ENCODE results near the gene NDUFC2.
A peak's percentile ranks its signal among the peaks of the same experiment; 100 is the strongest.

Gene NDUFC2

DNA sequence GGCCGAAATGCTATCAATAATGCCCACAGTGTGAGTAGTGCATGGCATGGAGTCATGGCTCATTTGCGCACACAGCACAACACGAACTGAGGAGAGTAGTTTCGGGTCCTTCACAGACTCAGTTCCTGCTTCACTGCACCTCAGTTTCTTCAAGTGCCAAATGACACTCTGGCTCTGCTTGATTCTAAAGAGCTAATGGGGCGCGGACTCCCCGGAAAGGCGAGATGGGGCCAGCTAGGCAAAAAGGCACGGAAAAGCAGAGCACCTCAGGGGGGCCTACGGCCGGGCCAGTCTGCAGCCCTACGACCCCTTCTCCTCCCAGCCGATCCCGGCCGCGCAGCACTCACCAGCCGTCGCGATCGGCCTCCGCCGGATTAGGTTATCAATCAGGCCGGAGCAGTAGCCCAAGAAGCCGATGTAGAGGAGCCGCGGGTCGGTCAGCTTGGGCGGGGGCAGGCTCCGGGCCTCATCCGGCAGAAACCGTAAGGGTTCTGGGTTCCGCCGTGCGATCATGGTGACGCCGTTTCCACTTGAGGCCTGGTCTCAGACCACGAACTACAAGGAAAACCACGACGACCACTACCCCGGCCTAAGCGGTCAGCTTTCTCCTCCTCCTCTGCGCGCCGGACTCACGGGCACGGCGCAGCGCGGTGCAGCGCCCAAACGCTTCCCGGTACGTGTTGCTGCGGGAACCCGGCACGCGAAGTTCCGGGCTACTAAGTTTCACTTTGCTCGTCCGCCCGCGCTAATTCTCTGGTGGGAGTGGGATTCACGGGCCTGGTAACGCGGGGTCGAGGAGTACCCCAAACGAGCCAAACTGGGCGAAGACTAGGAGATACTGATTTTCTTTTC lies at the start of gene NDUFC2:
Gene NDUFC2, minus strand, starts transcription at position 631 of the 852 bp plus-strand sequence. Its CDS starts 118 bp downstream, at position 513.
- H3K4me1 ChIP-seq (ENCODE audit: control insufficient read depth in 2 of 2, insufficient read depth in 2 of 2, low read length in 2 of 2): peaks cover 13 to 14% of the 10 kb centered on the region in 2 donors
- H3K9me3 ChIP-seq (ENCODE audit: control insufficient read depth in 2 of 2, low read length in 2 of 2): no peaks in the 10 kb centered on the region
- peak within 1 kb of the TSS; percentile 80 to 81 for H3K27ac ChIP-seq (ENCODE audit: low read depth in 2 of 2, low read length in 2 of 2)
- H3K36me3 ChIP-seq (ENCODE audit: control insufficient read depth in 2 of 2, insufficient read depth in 2 of 2, low read length in 2 of 2): no peaks in the 10 kb centered on the region
- H3K27me3 ChIP-seq (ENCODE audit: control insufficient read depth in 2 of 2, insufficient read depth in 2 of 2, low read length in 2 of 2): no peaks in the 10 kb centered on the region
- H3K9ac ChIP-seq (ENCODE audit: low read depth in 1 of 2, low read length in 2 of 2): peak within 1 kb of the TSS; percentile 90 to 95
- H3K4me3 ChIP-seq (ENCODE audit: low read length in 2 of 2): peak within 1 kb of the TSS; percentile 94 to 95

DNA sequence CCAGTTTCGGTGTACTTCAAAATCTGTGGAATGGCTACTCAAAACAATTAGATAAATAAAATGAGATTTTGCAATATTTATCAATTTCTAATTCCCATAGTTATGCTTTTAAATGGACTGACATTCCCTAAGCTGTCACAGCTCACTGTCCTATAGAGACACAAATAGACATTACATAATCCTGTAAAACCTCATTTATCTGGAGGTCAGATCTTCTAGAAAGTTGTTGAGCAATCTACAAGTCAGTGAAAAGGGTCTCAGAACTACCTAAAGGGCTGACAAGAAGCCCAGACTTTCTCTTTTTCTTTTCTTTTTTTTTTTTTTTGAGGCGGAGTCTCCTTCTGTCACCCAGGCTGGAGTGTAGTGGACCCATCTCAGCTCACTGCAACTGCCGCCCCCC lies 47.7 kb upstream of the NDUFC2 start:
- peaks cover 3 to 9% of the 10 kb centered on the region in 2 donors for H3K36me3 ChIP-seq (ENCODE audit: control insufficient read depth in 2 of 2, insufficient read depth in 2 of 2, low read length in 2 of 2)
- H3K4me3 ChIP-seq (ENCODE audit: low read length in 2 of 2): no peak overlapping the region
- no peaks in the 10 kb centered on the region for H3K27me3 ChIP-seq (ENCODE audit: control insufficient read depth in 2 of 2, insufficient read depth in 2 of 2, low read length in 2 of 2)
- no peaks in the 10 kb centered on the region for H3K9me3 ChIP-seq (ENCODE audit: control insufficient read depth in 2 of 2, low read length in 2 of 2)
- H3K4me1 ChIP-seq (ENCODE audit: control insufficient read depth in 2 of 2, insufficient read depth in 2 of 2, low read length in 2 of 2): no peaks in the 10 kb centered on the region
- H3K27ac ChIP-seq (ENCODE audit: low read depth in 2 of 2, low read length in 2 of 2): no peak overlapping the region
- no peak overlapping the region for H3K9ac ChIP-seq (ENCODE audit: low read depth in 1 of 2, low read length in 2 of 2)

DNA sequence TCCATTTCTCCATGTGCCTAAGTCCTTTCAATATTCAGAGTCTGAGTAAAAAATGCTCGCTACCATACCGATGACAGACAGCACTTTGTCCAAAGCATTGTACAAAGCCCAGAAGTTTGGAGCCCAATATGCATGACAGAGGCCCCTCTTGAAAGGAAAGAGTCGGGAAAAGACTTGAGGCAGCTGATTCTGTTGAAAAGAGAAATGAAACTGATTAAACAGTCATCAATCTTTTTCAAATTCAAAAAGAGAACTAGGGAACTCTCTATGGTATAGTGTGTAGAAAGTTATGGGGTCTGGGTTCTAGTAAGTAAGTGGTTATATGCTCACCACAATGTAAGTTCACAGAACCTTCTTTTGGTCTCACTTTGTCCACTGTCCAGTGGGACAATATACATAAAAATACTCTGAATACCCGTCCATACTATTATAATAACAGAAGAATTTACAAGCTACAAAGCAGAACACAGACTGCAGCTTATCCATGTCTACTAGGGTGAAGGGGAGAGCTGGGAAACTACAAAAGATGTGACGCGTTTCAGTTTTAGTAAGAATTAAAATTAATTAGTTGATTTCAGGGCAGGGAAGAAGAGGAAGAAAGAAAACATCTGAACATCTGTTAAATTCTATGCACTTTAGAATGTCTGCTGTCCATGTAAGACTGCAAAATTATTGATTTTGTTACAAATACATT lies 33.1 kb upstream of the NDUFC2 start:
- Histone ChIP-seq H3K36me3 (ENCODE audit: control insufficient read depth in 2 of 2, insufficient read depth in 2 of 2, low read length in 2 of 2) (peaks cover 21 to 24% of the 10 kb centered on the region in 2 donors), H3K27ac (ENCODE audit: low read depth in 2 of 2, low read length in 2 of 2) (no peak overlapping the region), H3K9ac (ENCODE audit: low read depth in 1 of 2, low read length in 2 of 2) (no peak overlapping the region)

DNA sequence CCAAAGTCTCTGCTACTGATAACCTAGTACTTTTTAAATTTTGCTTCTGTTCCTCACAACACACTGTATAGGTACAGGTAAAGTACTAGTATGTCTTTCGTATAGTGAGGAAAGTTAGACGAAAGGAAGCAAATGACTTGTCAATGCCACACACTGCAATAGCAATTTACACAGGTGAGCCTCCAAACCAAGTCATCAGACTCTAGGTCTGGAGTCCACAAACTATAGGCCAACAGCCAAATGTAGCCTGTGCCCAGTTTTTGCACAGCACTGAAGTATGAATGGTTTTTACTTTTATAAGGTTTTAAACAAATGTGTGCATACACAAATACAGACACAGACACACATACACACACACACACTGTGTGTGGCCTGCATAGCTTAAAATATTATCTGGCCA lies 31.6 kb upstream of the NDUFC2 start:
- H3K4me3 ChIP-seq (ENCODE audit: low read length in 2 of 2): no peak overlapping the region
- H3K9me3 ChIP-seq (ENCODE audit: control insufficient read depth in 2 of 2, low read length in 2 of 2): no peaks in the 10 kb centered on the region
- no peaks in the 10 kb centered on the region for H3K4me1 ChIP-seq (ENCODE audit: control insufficient read depth in 2 of 2, insufficient read depth in 2 of 2, low read length in 2 of 2)
- no peaks in the 10 kb centered on the region for H3K27me3 ChIP-seq (ENCODE audit: control insufficient read depth in 2 of 2, insufficient read depth in 2 of 2, low read length in 2 of 2)
- H3K27ac ChIP-seq (ENCODE audit: low read depth in 2 of 2, low read length in 2 of 2): no peak overlapping the region
- H3K9ac ChIP-seq (ENCODE audit: low read depth in 1 of 2, low read length in 2 of 2): no peak overlapping the region
- H3K36me3 ChIP-seq (ENCODE audit: control insufficient read depth in 2 of 2, insufficient read depth in 2 of 2, low read length in 2 of 2): peaks cover 18 to 25% of the 10 kb centered on the region in 2 donors

More for the DNA sequence above, 33.1 kb upstream of the NDUFC2 start:
- no peaks in the 10 kb centered on the region for H3K4me1 ChIP-seq (ENCODE audit: control insufficient read depth in 2 of 2, insufficient read depth in 2 of 2, low read length in 2 of 2)
- no peaks in the 10 kb centered on the region for H3K27me3 ChIP-seq (ENCODE audit: control insufficient read depth in 2 of 2, insufficient read depth in 2 of 2, low read length in 2 of 2)
- H3K4me3 ChIP-seq (ENCODE audit: low read length in 2 of 2): no peak overlapping the region
- H3K9me3 ChIP-seq (ENCODE audit: control insufficient read depth in 2 of 2, low read length in 2 of 2): no peaks in the 10 kb centered on the region

DNA sequence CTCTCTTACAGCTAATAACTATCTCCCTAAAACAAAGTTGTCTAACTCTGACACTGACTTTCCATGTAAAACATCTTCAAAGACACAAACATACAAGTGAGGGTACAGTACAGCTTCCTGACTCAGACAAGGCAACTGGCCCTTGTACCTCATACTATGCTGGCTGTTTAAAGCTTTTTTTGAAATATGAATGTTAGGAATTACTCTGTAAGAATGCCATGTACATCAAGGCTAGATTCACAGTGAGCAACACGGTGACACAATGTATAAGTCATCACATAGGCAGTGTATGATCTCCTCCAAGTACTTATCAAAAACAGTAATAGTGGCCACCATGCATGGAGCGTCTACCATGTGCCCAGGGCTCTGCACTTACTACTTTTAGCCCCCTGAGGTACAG lies 31.2 kb upstream of the NDUFC2 start:
- H3K9ac ChIP-seq (ENCODE audit: low read depth in 1 of 2, low read length in 2 of 2): no peak overlapping the region
- no peak overlapping the region for H3K27ac ChIP-seq (ENCODE audit: low read depth in 2 of 2, low read length in 2 of 2)
- no peaks in the 10 kb centered on the region for H3K27me3 ChIP-seq (ENCODE audit: control insufficient read depth in 2 of 2, insufficient read depth in 2 of 2, low read length in 2 of 2)
- peaks cover 18 to 25% of the 10 kb centered on the region in 2 donors for H3K36me3 ChIP-seq (ENCODE audit: control insufficient read depth in 2 of 2, insufficient read depth in 2 of 2, low read length in 2 of 2)
- H3K9me3 ChIP-seq (ENCODE audit: control insufficient read depth in 2 of 2, low read length in 2 of 2): no peaks in the 10 kb centered on the region
- no peaks in the 10 kb centered on the region for H3K4me1 ChIP-seq (ENCODE audit: control insufficient read depth in 2 of 2, insufficient read depth in 2 of 2, low read length in 2 of 2)
- no peak overlapping the region for H3K4me3 ChIP-seq (ENCODE audit: low read length in 2 of 2)

DNA sequence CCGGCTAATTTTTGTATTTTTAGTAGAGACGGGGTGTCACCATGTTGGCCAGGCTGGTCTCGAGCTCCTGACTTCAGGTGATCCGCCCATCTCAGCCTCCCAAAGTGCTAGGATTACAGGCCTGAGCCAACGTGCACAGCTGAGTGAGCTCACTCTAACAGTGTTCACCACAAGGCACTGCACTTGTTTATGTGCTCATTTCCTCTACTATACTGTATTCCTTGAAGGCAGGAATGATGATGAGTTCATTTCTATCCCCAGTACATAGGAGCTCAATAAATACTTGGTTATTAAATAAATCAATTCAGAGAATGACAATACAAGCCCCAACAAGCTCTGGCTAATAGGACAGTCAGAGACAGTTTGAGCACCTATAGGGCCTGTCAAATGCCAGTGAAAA lies 30.7 kb upstream of the NDUFC2 start:
- Histone ChIP-seq H3K9me3 (ENCODE audit: control insufficient read depth in 2 of 2, low read length in 2 of 2) (no peaks in the 10 kb centered on the region), H3K4me3 (ENCODE audit: low read length in 2 of 2) (no peak overlapping the region), H3K36me3 (ENCODE audit: control insufficient read depth in 2 of 2, insufficient read depth in 2 of 2, low read length in 2 of 2) (peaks cover 18 to 25% of the 10 kb centered on the region in 2 donors)

DNA sequence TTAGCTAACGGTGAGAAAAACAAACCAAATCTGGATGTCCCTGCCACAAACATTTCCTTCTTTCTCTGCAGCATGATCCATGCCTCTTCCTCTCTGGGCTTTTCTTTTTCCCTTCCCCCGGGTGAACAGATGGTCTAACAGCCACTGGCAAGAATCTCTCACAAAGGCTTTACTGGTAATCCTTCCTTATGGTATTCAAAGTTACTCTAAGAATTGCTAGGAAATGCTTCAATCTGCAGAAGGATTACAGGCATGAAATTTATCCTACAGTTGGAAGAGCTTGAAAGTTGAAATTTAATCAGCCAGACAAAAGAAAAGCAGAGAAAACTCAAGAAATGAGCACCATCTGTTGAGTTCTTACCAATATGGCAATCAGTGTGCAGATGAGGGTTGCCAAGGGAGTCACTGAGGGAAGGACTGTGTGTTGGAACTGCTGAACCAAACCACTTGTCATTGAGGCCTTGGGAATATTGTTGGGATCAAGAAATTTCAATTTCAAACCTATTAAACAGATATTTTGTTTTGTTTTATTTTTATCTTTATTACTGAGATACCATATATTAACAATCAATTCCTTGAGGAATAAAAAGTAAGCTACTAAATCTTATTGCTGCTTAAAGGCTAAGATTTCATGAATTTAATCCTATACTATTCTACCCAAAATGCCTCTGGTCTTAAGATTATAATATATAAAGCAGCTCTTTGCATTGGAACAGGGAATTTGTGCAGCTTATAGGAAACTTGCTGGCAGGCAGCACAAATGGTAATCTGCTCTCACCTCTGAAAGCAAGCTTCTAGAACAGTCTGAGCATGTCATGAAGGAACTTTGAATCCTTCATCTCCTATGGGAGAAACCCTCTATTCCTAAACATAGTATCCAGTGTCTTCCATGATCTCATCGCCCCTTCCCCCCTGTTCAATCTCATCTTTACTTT lies 29.7 kb upstream of the NDUFC2 start:
- Histone ChIP-seq H3K36me3 (ENCODE audit: control insufficient read depth in 2 of 2, insufficient read depth in 2 of 2, low read length in 2 of 2) (peaks cover 18 to 26% of the 10 kb centered on the region in 2 donors), H3K27me3 (ENCODE audit: control insufficient read depth in 2 of 2, insufficient read depth in 2 of 2, low read length in 2 of 2) (no peaks in the 10 kb centered on the region)

More for the DNA sequence above, 30.7 kb upstream of the NDUFC2 start:
- no peaks in the 10 kb centered on the region for H3K27me3 ChIP-seq (ENCODE audit: control insufficient read depth in 2 of 2, insufficient read depth in 2 of 2, low read length in 2 of 2)
- H3K27ac ChIP-seq (ENCODE audit: low read depth in 2 of 2, low read length in 2 of 2): no peak overlapping the region
- H3K4me1 ChIP-seq (ENCODE audit: control insufficient read depth in 2 of 2, insufficient read depth in 2 of 2, low read length in 2 of 2): no peaks in the 10 kb centered on the region
- no peak overlapping the region for H3K9ac ChIP-seq (ENCODE audit: low read depth in 1 of 2, low read length in 2 of 2)

DNA sequence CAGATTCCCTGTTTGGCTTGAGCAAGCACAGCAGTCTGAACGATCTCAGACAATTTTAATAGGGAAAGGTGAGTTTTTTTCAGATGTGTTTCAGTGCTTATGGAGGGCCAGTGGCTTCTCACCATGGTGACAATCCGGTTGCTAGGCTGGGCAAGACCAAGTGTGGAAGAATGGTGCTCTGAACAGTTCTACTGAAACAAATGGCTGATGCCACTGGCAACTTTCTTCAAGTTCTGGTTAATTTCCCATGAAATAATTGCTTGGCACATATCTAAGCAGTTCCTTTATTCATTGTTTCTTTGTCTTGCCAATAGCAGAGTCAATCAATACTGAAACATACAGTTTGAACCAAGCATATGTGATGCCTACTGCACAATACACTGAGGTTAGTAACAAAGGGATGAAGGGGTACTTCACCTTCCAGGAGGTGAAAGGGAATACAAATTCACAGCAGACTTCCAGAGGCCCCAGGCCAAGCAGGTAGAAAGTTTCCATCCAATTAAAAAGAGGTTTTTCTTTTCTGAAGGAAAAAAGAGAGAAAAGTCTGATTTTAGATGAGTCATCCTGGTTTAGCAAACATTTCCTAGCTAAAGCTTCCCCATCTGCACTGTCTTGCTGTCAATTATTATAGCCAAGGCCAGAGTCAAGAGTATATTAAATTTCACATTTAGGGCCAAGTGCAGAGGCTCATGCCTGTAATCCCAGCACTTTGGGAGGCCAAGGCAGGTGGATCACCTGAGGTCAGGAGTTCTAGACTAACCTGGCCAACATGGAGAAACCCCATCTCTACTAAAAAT lies 21.2 kb upstream of the NDUFC2 start:
- Histone ChIP-seq H3K9ac (ENCODE audit: low read depth in 1 of 2, low read length in 2 of 2) (no peak overlapping the region), H3K4me1 (ENCODE audit: control insufficient read depth in 2 of 2, insufficient read depth in 2 of 2, low read length in 2 of 2) (no peaks in the 10 kb centered on the region), H3K27me3 (ENCODE audit: control insufficient read depth in 2 of 2, insufficient read depth in 2 of 2, low read length in 2 of 2) (no peaks in the 10 kb centered on the region), H3K36me3 (ENCODE audit: control insufficient read depth in 2 of 2, insufficient read depth in 2 of 2, low read length in 2 of 2) (peaks cover 8 to 24% of the 10 kb centered on the region in 2 donors), H3K9me3 (ENCODE audit: control insufficient read depth in 2 of 2, low read length in 2 of 2) (no peaks in the 10 kb centered on the region), H3K4me3 (ENCODE audit: low read length in 2 of 2) (no peak overlapping the region), H3K27ac (ENCODE audit: low read depth in 2 of 2, low read length in 2 of 2) (no peak overlapping the region)

More for the DNA sequence above, 29.7 kb upstream of the NDUFC2 start:
- no peaks in the 10 kb centered on the region for H3K9me3 ChIP-seq (ENCODE audit: control insufficient read depth in 2 of 2, low read length in 2 of 2)
- no peak overlapping the region for H3K27ac ChIP-seq (ENCODE audit: low read depth in 2 of 2, low read length in 2 of 2)
- no peak overlapping the region for H3K4me3 ChIP-seq (ENCODE audit: low read length in 2 of 2)
- H3K9ac ChIP-seq (ENCODE audit: low read depth in 1 of 2, low read length in 2 of 2): no peak overlapping the region
- no peaks in the 10 kb centered on the region for H3K4me1 ChIP-seq (ENCODE audit: control insufficient read depth in 2 of 2, insufficient read depth in 2 of 2, low read length in 2 of 2)

DNA sequence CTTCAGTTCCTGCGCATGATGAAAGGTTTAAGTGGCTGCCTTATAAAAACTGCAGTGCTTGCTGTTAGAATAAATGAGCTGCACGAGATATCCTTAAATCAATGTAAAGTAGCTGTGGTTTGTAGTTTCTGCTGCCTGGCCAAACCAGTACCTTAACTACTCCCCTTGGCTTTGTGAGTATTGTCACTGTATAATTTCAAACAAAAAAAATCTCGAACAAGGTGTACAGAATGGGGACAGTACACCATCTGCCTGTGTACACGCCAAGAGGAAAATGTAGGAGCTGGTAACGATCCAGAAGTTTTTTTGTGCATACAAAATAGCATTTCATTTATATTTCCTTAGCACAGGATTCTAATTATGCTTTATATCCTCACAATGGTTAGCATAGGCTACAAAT lies 20.6 kb upstream of the NDUFC2 start:
- Histone ChIP-seq H3K36me3 (ENCODE audit: control insufficient read depth in 2 of 2, insufficient read depth in 2 of 2, low read length in 2 of 2) (peaks cover 8 to 24% of the 10 kb centered on the region in 2 donors), H3K4me1 (ENCODE audit: control insufficient read depth in 2 of 2, insufficient read depth in 2 of 2, low read length in 2 of 2) (no peaks in the 10 kb centered on the region), H3K4me3 (ENCODE audit: low read length in 2 of 2) (no peak overlapping the region), H3K9ac (ENCODE audit: low read depth in 1 of 2, low read length in 2 of 2) (no peak overlapping the region), H3K27me3 (ENCODE audit: control insufficient read depth in 2 of 2, insufficient read depth in 2 of 2, low read length in 2 of 2) (no peaks in the 10 kb centered on the region), H3K27ac (ENCODE audit: low read depth in 2 of 2, low read length in 2 of 2) (no peak overlapping the region), H3K9me3 (ENCODE audit: control insufficient read depth in 2 of 2, low read length in 2 of 2) (no peaks in the 10 kb centered on the region)

All from mucosa of rectum (tissue), 2 donors.